ENCODE measurements around the gene CNTNAP1. TPM values are rescaled to one million over a fixed set of nuclear protein-coding genes. Genes with fewer than 3 reads are reported as not detected.

The CNTNAP1 gene
- total RNA-seq, 1 experiment from 2014 or later, result 5.6 TPM

DNA sequence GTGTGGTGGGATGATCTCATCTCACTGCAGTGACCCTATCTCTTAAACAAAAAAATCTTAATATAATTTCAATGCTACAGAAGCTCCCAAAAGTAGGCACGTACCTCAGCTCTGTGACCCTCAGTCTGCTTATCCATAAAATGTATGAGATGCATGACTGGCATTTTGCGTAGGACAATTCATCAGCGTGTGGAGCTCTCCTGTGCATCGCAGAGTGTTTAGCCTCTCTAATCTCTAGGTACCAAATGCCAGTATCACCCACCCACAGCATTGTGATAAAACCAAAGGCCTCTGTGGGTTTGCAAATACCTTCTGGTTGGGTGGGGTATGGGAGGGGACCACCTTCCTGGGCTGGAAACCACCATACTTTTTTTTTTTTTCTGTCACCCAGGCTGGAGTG, 42.2 kb upstream of the CNTNAP1 start:
- TF ChIP-seq EZH2 (IDR thresholded peaks at IDR 0.05; ENCODE audit: borderline replicate concordance, low read depth, low read length, poor library complexity, severe bottlenecking), result no peak
- TF ChIP-seq, protein P1, sequence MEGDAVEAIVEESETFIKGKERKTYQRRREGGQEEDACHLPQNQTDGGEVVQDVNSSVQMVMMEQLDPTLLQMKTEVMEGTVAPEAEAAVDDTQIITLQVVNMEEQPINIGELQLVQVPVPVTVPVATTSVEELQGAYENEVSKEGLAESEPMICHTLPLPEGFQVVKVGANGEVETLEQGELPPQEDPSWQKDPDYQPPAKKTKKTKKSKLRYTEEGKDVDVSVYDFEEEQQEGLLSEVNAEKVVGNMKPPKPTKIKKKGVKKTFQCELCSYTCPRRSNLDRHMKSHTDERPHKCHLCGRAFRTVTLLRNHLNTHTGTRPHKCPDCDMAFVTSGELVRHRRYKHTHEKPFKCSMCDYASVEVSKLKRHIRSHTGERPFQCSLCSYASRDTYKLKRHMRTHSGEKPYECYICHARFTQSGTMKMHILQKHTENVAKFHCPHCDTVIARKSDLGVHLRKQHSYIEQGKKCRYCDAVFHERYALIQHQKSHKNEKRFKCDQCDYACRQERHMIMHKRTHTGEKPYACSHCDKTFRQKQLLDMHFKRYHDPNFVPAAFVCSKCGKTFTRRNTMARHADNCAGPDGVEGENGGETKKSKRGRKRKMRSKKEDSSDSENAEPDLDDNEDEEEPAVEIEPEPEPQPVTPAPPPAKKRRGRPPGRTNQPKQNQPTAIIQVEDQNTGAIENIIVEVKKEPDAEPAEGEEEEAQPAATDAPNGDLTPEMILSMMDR (conservative IDR thresholded peaks at IDR 0.05; ENCODE audit: low read depth, low read length), result no peak
- no peak overlapping the region for H3K27ac ChIP-seq (ENCODE audit: low read depth, low read length, poor library complexity, severe bottlenecking)
- no TSS peak for BruUV-seq (replicated peaks)
- ChIA-PET CTCF (no interaction called here), POLR2A (ENCODE audit: low non-redundant PET) (no interaction called here)
- H3K36me3 ChIP-seq (ENCODE audit: insufficient read depth, low read length, poor library complexity, severe bottlenecking), result no peaks in the 10 kb centered on the region
- intact Hi-C loops (cut with micrococcal nuclease; ENCODE audit: unreplicated experiment), result no loop called here
- H3K27me3 ChIP-seq (replicated peaks; ENCODE audit: insufficient read depth, low read depth, low read length, poor library complexity), result no peaks in the 10 kb centered on the region
- no peak for DNase-seq (ENCODE audit: low spot score)
- H3K4me3 ChIP-seq (ENCODE audit: low read depth, low read length, poor library complexity, severe bottlenecking), result no peak overlapping the region
- no peaks in the 10 kb centered on the region for H3K4me1 ChIP-seq (ENCODE audit: insufficient read depth, low read length, poor library complexity, severe bottlenecking)
- no peaks in the 10 kb centered on the region for H3K9me3 ChIP-seq (ENCODE audit: low read depth, low read length, poor library complexity, severe bottlenecking)

DNA sequence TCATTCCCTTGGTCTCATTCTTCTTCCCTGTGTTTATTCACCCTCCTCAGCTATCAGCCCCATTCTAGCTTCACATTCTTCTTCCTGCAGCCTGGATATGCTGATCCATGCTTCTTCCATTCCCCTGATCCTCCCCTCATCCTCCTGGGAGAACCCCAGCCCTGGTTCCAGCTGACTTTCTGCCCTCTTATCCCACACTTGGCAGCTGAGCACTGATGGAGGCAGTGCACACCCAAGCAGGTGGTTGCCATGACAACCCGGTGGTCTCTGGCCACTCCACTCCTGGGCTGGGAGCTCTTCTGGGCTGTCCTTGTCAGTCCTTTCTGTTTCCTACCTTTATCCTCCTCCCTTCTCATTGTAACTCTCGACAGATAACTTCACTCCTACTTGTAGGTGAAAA, 40.0 kb upstream of the CNTNAP1 start:
- CTCF ChIA-PET, result no interaction called here

DNA sequence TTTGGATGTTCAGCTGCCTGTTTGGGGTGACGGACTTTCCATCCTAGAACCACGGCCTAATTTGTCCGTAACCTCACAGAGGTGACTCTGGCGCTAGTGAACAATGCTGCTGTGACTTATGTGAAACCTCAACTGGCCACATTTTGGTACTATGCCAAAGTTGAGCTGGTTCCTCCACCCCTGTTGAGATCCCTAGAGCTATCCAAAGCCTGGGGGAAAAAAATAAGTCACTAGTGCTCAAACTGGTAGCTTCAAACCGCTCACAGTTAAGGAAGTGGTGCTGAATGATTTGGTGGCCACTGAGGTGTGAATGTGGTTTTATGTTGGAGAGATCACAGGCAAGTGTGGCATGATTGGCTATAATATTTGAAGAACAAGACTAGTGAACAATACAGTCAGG, 34.6 kb upstream of the CNTNAP1 start:
- CTCF ChIA-PET, result no interaction called here
- DNase-seq (ENCODE audit: low spot score), result no peak
- no peaks in the 10 kb centered on the region for H3K27me3 ChIP-seq (replicated peaks; ENCODE audit: insufficient read depth, low read depth, low read length, poor library complexity)
- H3K4me1 ChIP-seq (ENCODE audit: insufficient read depth, low read length, poor library complexity, severe bottlenecking), result no peaks in the 10 kb centered on the region
- no TSS peak for BruUV-seq (replicated peaks)
- POLR2A ChIA-PET (ENCODE audit: low non-redundant PET), result no interaction called here
- H3K4me3 ChIP-seq (ENCODE audit: low read depth, low read length, poor library complexity, severe bottlenecking), result no peak overlapping the region
- no peaks in the 10 kb centered on the region for H3K9me3 ChIP-seq (ENCODE audit: low read depth, low read length, poor library complexity, severe bottlenecking)
- no peaks in the 10 kb centered on the region for H3K36me3 ChIP-seq (ENCODE audit: insufficient read depth, low read length, poor library complexity, severe bottlenecking)
- TF ChIP-seq EZH2 (IDR thresholded peaks at IDR 0.05; ENCODE audit: borderline replicate concordance, low read depth, low read length, poor library complexity, severe bottlenecking), result no peak
- H3K27ac ChIP-seq (ENCODE audit: low read depth, low read length, poor library complexity, severe bottlenecking), result no peak overlapping the region
- intact Hi-C loops (cut with micrococcal nuclease; ENCODE audit: unreplicated experiment), result no loop called here

More for the DNA sequence above, 40.0 kb upstream of the CNTNAP1 start:
- POLR2A ChIA-PET (ENCODE audit: low non-redundant PET), result no interaction called here
- H3K27ac ChIP-seq (ENCODE audit: low read depth, low read length, poor library complexity, severe bottlenecking), result no peak overlapping the region
- intact Hi-C loops (cut with micrococcal nuclease; ENCODE audit: unreplicated experiment), result no loop called here
- no peaks in the 10 kb centered on the region for H3K36me3 ChIP-seq (ENCODE audit: insufficient read depth, low read length, poor library complexity, severe bottlenecking)
- no peak for DNase-seq (ENCODE audit: low spot score)
- no peaks in the 10 kb centered on the region for H3K9me3 ChIP-seq (ENCODE audit: low read depth, low read length, poor library complexity, severe bottlenecking)
- no peak overlapping the region for H3K4me3 ChIP-seq (ENCODE audit: low read depth, low read length, poor library complexity, severe bottlenecking)
- H3K27me3 ChIP-seq (replicated peaks; ENCODE audit: insufficient read depth, low read depth, low read length, poor library complexity), result no peaks in the 10 kb centered on the region
- no TSS peak for BruUV-seq (replicated peaks)
- TF ChIP-seq, protein P1 (conservative IDR thresholded peaks at IDR 0.05; ENCODE audit: low read depth, low read length), result no peak
- TF ChIP-seq EZH2 (IDR thresholded peaks at IDR 0.05; ENCODE audit: borderline replicate concordance, low read depth, low read length, poor library complexity, severe bottlenecking), result no peak
- H3K4me1 ChIP-seq (ENCODE audit: insufficient read depth, low read length, poor library complexity, severe bottlenecking), result no peaks in the 10 kb centered on the region

DNA sequence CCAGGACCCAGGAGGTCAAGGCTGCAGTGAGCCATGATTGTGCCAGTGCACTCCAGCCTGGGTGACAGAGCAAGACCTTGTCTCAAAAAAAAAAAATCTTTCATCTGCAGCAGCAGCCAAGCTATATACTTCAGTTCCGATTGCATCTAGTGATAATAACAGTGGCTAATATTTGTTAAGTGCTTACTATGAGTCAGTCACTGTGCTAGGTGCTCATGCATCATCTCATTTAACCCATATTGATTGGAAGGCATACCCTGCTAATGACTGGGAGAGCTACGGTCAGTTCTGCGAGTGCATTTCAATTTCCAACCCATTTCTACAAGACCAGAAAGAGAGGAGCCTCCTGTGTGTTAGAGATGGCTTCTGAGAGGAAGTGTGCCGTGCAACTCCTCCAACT, 30.9 kb upstream of the CNTNAP1 start:
- POLR2A ChIA-PET (ENCODE audit: low non-redundant PET), result no interaction called here
- DNase-seq (ENCODE audit: low spot score), result no peak
- H3K4me1 ChIP-seq (ENCODE audit: insufficient read depth, low read length, poor library complexity, severe bottlenecking), result no peaks in the 10 kb centered on the region

More for the DNA sequence above, 30.9 kb upstream of the CNTNAP1 start:
- intact Hi-C loops (cut with micrococcal nuclease; ENCODE audit: unreplicated experiment), result no loop called here
- H3K9me3 ChIP-seq (ENCODE audit: low read depth, low read length, poor library complexity, severe bottlenecking), result no peaks in the 10 kb centered on the region
- CTCF ChIA-PET, result no interaction called here
- H3K4me3 ChIP-seq (ENCODE audit: low read depth, low read length, poor library complexity, severe bottlenecking), result no peak overlapping the region
- H3K36me3 ChIP-seq (ENCODE audit: insufficient read depth, low read length, poor library complexity, severe bottlenecking), result no peaks in the 10 kb centered on the region
- no TSS peak for BruUV-seq (replicated peaks)
- no peak overlapping the region for H3K27ac ChIP-seq (ENCODE audit: low read depth, low read length, poor library complexity, severe bottlenecking)
- TF ChIP-seq, protein P1 (conservative IDR thresholded peaks at IDR 0.05; ENCODE audit: low read depth, low read length), result no peak
- TF ChIP-seq EZH2 (IDR thresholded peaks at IDR 0.05; ENCODE audit: borderline replicate concordance, low read depth, low read length, poor library complexity, severe bottlenecking), result no peak
- no peaks in the 10 kb centered on the region for H3K27me3 ChIP-seq (replicated peaks; ENCODE audit: insufficient read depth, low read depth, low read length, poor library complexity)

Data from A673 (cell line).